B cell (primary cell): ENCODE data around the gene SLC39A11. TPM values are rescaled to one million over a fixed set of nuclear protein-coding genes. Genes with fewer than 3 reads are reported as not detected.

Experiments used
- ATAC-seq: fragments of 200-7000 bp; cut with Tn5 transposase; one replicate; pipeline ENCODE4 v1.10.0; 2021; ENCODE audit warnings: low read depth, mild to moderate bottlenecking, moderate number of reproducible peaks, moderate library complexity
- CTCF ChIA-PET: fragments of 350-600 bp; sonication (Branson Sonifier 250); formaldehyde crosslinking; loops from one replicate; lab custom pipeline; 2021; ENCODE audit warnings: antibody characterized with exemption, inconsistent platforms; lab: Charles Lee
- POLR2A ChIA-PET: fragments of 350-600 bp; sonication (Branson Sonifier 250); formaldehyde crosslinking; loops from one replicate; lab custom pipeline; 2021; ENCODE audit warnings: antibody characterized with exemption; lab: Charles Lee
- DNase-seq: peaks from one replicate; pipeline ENCODE4 v3.0.0; 2013
- H2AFZ ChIP-seq: 2 replicates; pipeline ENCODE4 v1.6.1; 2012; ENCODE audit warnings: mild to moderate bottlenecking, low read depth, low read length; ENCODE audit not compliant: insufficient read depth, poor library complexity, severe bottlenecking
- H3K27ac ChIP-seq, 2 donors: 1 replicate in 1 of 2; 2 replicates in 1 of 2; pipeline ENCODE4 v1.5.1; 2012 to 2013; ENCODE audit warnings: low read length in 2 of 2, mild to moderate bottlenecking in 2 of 2, moderate library complexity in 1 of 2
- H3K27me3 ChIP-seq, 4 experiments: fragments of 200-600 bp in 1 of 4; sonication (generic) in 1 of 4; replicated peaks in 1 of 4; 1 replicate in 2 of 4; 2 replicates in 2 of 4; pipeline versions ENCODE4 v1.6.1 to v1.7.0; 2013 to 2016; ENCODE audit warnings: low read length in 3 of 4, mild to moderate bottlenecking in 2 of 4, mixed read lengths in 1 of 4, moderate library complexity in 1 of 4; ENCODE audit not compliant: insufficient read depth in 4 of 4, control insufficient read depth in 3 of 4; ENCODE audit errors: control extremely low read depth in 1 of 4
- H3K36me3 ChIP-seq, 2 experiments: replicated peaks in 1 of 2; 1 replicate in 1 of 2; 2 replicates in 1 of 2; pipeline versions ENCODE4 v1.6.1 to v1.7.1; 2013; ENCODE audit warnings: low read length in 1 of 2; ENCODE audit not compliant: insufficient read depth in 2 of 2, control insufficient read depth in 1 of 2; ENCODE audit errors: control extremely low read depth in 1 of 2, extremely low read depth in 1 of 2
- H3K4me1 ChIP-seq, 2 donors: fragments of 200-600 bp in 1 of 2; sonication (generic) in 1 of 2; 1 replicate in 1 of 2; 2 replicates in 1 of 2; pipeline versions ENCODE4 v1.5.1 to v1.6.1; 2013 to 2017; ENCODE audit warnings: low read length in 2 of 2; ENCODE audit not compliant: control insufficient read depth in 2 of 2, insufficient read depth in 2 of 2
- H3K4me2 ChIP-seq: replicated peaks from 2 replicates; pipeline ENCODE3; 2012; ENCODE audit warnings: mild to moderate bottlenecking, low read depth, low read length; ENCODE audit not compliant: poor library complexity, severe bottlenecking
- H3K4me3 ChIP-seq, 5 experiments: fragments of 200-600 bp in 1 of 5; sonication (generic) in 1 of 5; 1 replicate in 3 of 5; 2 replicates in 2 of 5; pipeline versions ENCODE4 v1.5.1 to v1.7.0; 2011 to 2016; ENCODE audit warnings: low read length in 4 of 5, mild to moderate bottlenecking in 4 of 5, low read depth in 2 of 5, control low read depth in 1 of 5, moderate library complexity in 1 of 5; ENCODE audit not compliant: insufficient read depth in 1 of 5; ENCODE audit errors: control extremely low read depth in 1 of 5, extremely low read depth in 1 of 5
- H3K79me2 ChIP-seq: fragments of 200-600 bp; sonication (generic); one replicate; pipeline ENCODE4 v1.6.0; 2016; ENCODE audit warnings: low read length; ENCODE audit not compliant: control insufficient read depth, insufficient read depth
- H3K9ac ChIP-seq: fragments of 200-600 bp; sonication (generic); 2 replicates; pipeline ENCODE4 v1.6.1; 2017; ENCODE audit warnings: mild to moderate bottlenecking, low read length, moderate library complexity
- H3K9me3 ChIP-seq, 3 donors: one replicate each; pipeline versions ENCODE4 v1.6.1 to v1.7.1; 2013; ENCODE audit warnings: low read length in 2 of 3; ENCODE audit not compliant: control insufficient read depth in 2 of 3, insufficient read depth in 1 of 3; ENCODE audit errors: control extremely low read depth in 1 of 3
- H4K20me1 ChIP-seq: 2 replicates; pipeline ENCODE4 v1.6.0; 2012; ENCODE audit warnings: mild to moderate bottlenecking, low read length; ENCODE audit not compliant: insufficient read depth, control insufficient read depth, poor library complexity, severe bottlenecking
- H3K27ac Mint-ChIP-seq: one replicate; pipeline ENCODE4 v1.8.0; 2021; ENCODE audit warnings: mixed read lengths
- H3K27me3 Mint-ChIP-seq: one replicate; pipeline ENCODE4 v1.8.0; 2021; ENCODE audit warnings: mixed read lengths
- H3K4me1 Mint-ChIP-seq: one replicate; pipeline ENCODE4 v1.8.0; 2021; ENCODE audit warnings: mixed read lengths
- H3K4me3 Mint-ChIP-seq: one replicate; pipeline ENCODE4 v1.8.0; 2021; ENCODE audit warnings: mixed read lengths
- H3K9me3 Mint-ChIP-seq: one replicate; pipeline ENCODE4 v1.8.0; 2022; ENCODE audit warnings: mixed read lengths; ENCODE audit not compliant: insufficient read depth
- EZH2 ChIP-seq: IDR thresholded peaks from 2 replicates; pipeline ENCODE4 v1.6.1; 2012; ENCODE audit warnings: borderline replicate concordance, low read depth, mild to moderate bottlenecking, moderate library complexity, low read length; ENCODE audit not compliant: insufficient read depth, poor library complexity, severe bottlenecking
- WGBS: methylation state at CpG from one replicate; pipeline ENCODE4 v1.1.5; 2013; ENCODE audit warnings: missing lambda C conversion rate; ENCODE audit not compliant: insufficient coverage; 5-methylcytosine and 5-hydroxymethylcytosine counted together
- intact Hi-C: fragments of 100-400 bp; cut with micrococcal nuclease; formaldehyde crosslinking; loops from one replicate; pipeline ENCODE4 v1.10.0; 2022
- polyA plus RNA-seq: library from polyadenylated mRNA; depleted of rRNA; stranded (reverse); fragments of >200 nt; gene quantifications from 2 replicates; pipeline ENCODE4 v1.2.3, GENCODE V29; 2012
- total RNA-seq, 2 donors: library from RNA; stranded (reverse); fragments of 120-200 nt in 1 of 2; gene quantifications; 1 replicate in 1 of 2; 2 replicates in 1 of 2; pipeline versions ENCODE4 v1.2.3 to v1.2.4, GENCODE V29; 2013 to 2022
- TF ChIP-seq, protein P1 (sequence below): fragments of 200-600 bp; IDR thresholded peaks from one replicate; pipeline ENCODE4 v1.8.0; 2022; ENCODE audit warnings: antibody characterized with exemption, mild to moderate bottlenecking

Gene SLC39A11
- total and polyA plus RNA-seq, 2 donors (not counting 1 experiment from before 2014, with no cell fraction given): 6.9 to 39.6 TPM

DNA sequence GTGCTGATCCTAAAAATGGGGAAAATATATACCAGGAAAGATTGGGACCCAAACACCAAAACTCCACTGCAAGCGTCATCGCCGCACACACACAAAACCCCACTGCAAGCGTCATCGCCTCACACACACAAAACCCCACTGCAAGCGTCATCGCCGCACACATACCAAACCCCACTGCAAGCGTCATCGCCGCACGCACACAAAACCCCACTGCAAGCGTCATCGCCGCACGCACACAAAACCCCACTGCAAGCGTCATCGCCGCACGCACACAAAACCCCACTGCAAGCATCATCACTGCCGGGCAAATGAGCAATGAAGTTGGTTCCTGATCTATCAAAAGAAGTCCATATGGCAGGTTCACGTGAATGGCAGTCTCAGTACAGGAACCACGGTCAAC, 144.4 kb downstream of the SLC39A11 start:
- TF ChIP-seq, protein P1, sequence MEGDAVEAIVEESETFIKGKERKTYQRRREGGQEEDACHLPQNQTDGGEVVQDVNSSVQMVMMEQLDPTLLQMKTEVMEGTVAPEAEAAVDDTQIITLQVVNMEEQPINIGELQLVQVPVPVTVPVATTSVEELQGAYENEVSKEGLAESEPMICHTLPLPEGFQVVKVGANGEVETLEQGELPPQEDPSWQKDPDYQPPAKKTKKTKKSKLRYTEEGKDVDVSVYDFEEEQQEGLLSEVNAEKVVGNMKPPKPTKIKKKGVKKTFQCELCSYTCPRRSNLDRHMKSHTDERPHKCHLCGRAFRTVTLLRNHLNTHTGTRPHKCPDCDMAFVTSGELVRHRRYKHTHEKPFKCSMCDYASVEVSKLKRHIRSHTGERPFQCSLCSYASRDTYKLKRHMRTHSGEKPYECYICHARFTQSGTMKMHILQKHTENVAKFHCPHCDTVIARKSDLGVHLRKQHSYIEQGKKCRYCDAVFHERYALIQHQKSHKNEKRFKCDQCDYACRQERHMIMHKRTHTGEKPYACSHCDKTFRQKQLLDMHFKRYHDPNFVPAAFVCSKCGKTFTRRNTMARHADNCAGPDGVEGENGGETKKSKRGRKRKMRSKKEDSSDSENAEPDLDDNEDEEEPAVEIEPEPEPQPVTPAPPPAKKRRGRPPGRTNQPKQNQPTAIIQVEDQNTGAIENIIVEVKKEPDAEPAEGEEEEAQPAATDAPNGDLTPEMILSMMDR: no peak
- TF ChIP-seq EZH2: no peak
- Mint-ChIP-seq H3K9me3 (no peaks in the 10 kb centered on the region), H3K27me3 (no peaks in the 10 kb centered on the region), H3K27ac (no peak overlapping the region), H3K4me3 (no peak overlapping the region), H3K4me1 (no peaks in the 10 kb centered on the region)
- CTCF ChIA-PET: no interaction called here
- ATAC-seq (no peak), DNase-seq (no peak)
- intact Hi-C loops: no loop called here
- no peaks in the 10 kb centered on the region for H3K27me3 ChIP-seq
- H3K4me2 ChIP-seq: no peak overlapping the region
- no peaks in the 10 kb centered on the region for H3K4me1 ChIP-seq
- WGBS: 98% methylated on average over 23 of the region's 23 CpGs
- H3K27ac ChIP-seq: no peak overlapping the region
- no peak overlapping the region for H2AFZ ChIP-seq
- no peak overlapping the region for H3K4me3 ChIP-seq
- no peaks in the 10 kb centered on the region for H3K9me3 ChIP-seq
- H3K79me2 ChIP-seq: no peaks in the 10 kb centered on the region
- H3K9ac ChIP-seq: no peak overlapping the region
- no peaks in the 10 kb centered on the region for H4K20me1 ChIP-seq
- POLR2A ChIA-PET: no interaction called here
- H3K36me3 ChIP-seq: peaks cover 0 to 12% of the 10 kb centered on the region in 2 experiments

DNA sequence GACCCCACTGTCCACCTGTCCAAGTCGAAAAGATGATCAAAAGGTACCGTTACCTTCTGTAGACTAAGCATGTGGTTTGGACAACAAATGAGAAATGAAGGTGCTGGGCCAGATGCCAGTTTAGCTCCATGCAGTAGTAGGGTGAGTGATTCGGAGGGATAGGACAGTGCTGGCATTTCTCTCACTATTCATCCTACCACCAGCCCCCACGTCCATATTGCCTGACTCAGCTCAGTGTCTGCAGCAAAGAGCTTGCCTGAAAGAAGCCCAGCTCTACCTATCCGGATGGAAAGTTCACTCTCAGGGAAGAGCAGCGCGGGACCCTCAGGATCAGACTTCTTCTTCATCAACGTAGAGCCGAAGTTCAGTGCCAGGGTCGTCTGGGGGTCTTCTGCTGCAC, 145.0 kb downstream of the SLC39A11 start:
- Histone ChIP-seq H4K20me1 (no peaks in the 10 kb centered on the region), H3K36me3 (peaks cover 2 to 12% of the 10 kb centered on the region in 2 experiments), H3K27me3 (no peaks in the 10 kb centered on the region), H3K79me2 (no peaks in the 10 kb centered on the region), H3K4me3 (no peak overlapping the region), H3K4me2 (no peak overlapping the region), H2AFZ (no peak overlapping the region), H3K27ac (no peak overlapping the region), H3K9me3 (no peaks in the 10 kb centered on the region), H3K9ac (no peak overlapping the region), H3K4me1 (no peaks in the 10 kb centered on the region)
- WGBS: 97% methylated on average over 6 of the region's 10 CpGs
- intact Hi-C loops: no loop called here
- H3K9me3 Mint-ChIP-seq: no peaks in the 10 kb centered on the region
- H3K27me3 Mint-ChIP-seq: no peaks in the 10 kb centered on the region
- H3K27ac Mint-ChIP-seq: no peak overlapping the region
- TF ChIP-seq, protein P1: no peak
- TF ChIP-seq EZH2: no peak
- no peak overlapping the region for H3K4me3 Mint-ChIP-seq
- no peak for ATAC-seq
- DNase-seq: no peak
- no peaks in the 10 kb centered on the region for H3K4me1 Mint-ChIP-seq
- ChIA-PET POLR2A (no interaction called here), CTCF (no interaction called here)
